K562 (cell line): ENCODE results near the gene RWDD1. TPM values are rescaled to one million over a fixed set of nuclear protein-coding genes. Genes with fewer than 3 reads are reported as not detected.
A peak's percentile ranks its signal among the peaks of the same experiment; 100 is the strongest.

Experiments used
- CHCHD3 ChIP-seq: fragments of 250-450 bp; sonication (Bioruptor Pico); IDR thresholded peaks from 2 replicates; pipeline ENCODE4 v2.1.2; 2022; ENCODE audit warnings: mild to moderate bottlenecking
- EHMT2 ChIP-seq: fragments of 450-650 bp; IDR thresholded peaks from 2 replicates; pipeline ENCODE4 v1.6.1; 2018; ENCODE audit warnings: antibody characterized with exemption
- GTF2B ChIP-seq: IDR thresholded peaks from 2 replicates; pipeline ENCODE4 v1.6.1; 2011; ENCODE audit not compliant: insufficient read length; ENCODE audit errors: extremely low read depth
- HINFP ChIP-seq: fragments of 450-650 bp; conservative IDR thresholded peaks from 2 replicates; pipeline ENCODE4 v1.6.1; 2016; ENCODE audit warnings: missing genetic modification characterization, low read depth, mild to moderate bottlenecking, control low read depth, missing compliant biosample characterization
- IRF1 ChIP-seq: sonication (generic); formaldehyde crosslinking; IDR thresholded peaks from 2 replicates; pipeline ENCODE4 v1.8.0; 2022; ENCODE audit warnings: missing genetic modification reagents, mild to moderate bottlenecking, borderline replicate concordance
- IRF9 ChIP-seq: fragments of 450-650 bp; IDR thresholded peaks from 2 replicates; pipeline ENCODE4 v1.6.1; 2016; ENCODE audit warnings: missing biosample characterization, missing genetic modification characterization
- L3MBTL2 ChIP-seq: fragments of 450-650 bp; IDR thresholded peaks from 2 replicates; pipeline ENCODE4 v1.6.1; 2016; ENCODE audit warnings: mild to moderate bottlenecking, moderate library complexity
- RBM17 ChIP-seq: fragments of 200-400 bp; formaldehyde crosslinking; IDR thresholded peaks from 2 replicates; pipeline ENCODE4 v1.6.1; 2017; ENCODE audit warnings: low read depth, mild to moderate bottlenecking, low read length, borderline replicate concordance
- RFX1 ChIP-seq: fragments of 450-650 bp; IDR thresholded peaks from 2 replicates; pipeline ENCODE4 v1.6.1; 2016; ENCODE audit warnings: mild to moderate bottlenecking, moderate library complexity
- RFX5 ChIP-seq: IDR thresholded peaks from 2 replicates; pipeline ENCODE4 v1.6.1; 2011; ENCODE audit warnings: low read depth, mild to moderate bottlenecking, improper control_type of control experiment, low read length
- SRF ChIP-seq, 2 experiments: fragments of 250-450, 450-650 bp in 1 of 2; sonication (Bioruptor Pico) in 1 of 2; sonication (generic) in 1 of 2; formaldehyde crosslinking; IDR thresholded peaks; 2 replicates each; pipeline versions ENCODE4 v1.5.0 to v1.5.1; 2020 to 2022; ENCODE audit warnings: mild to moderate bottlenecking in 1 of 2, missing genetic modification reagents in 1 of 2
- ZNF274 ChIP-seq: IDR thresholded peaks from 2 replicates; pipeline ENCODE4 v1.6.1; 2011; ENCODE audit warnings: low read depth, mild to moderate bottlenecking, low read length, moderate library complexity, borderline replicate concordance
- ZNF407 ChIP-seq: fragments of 450-650 bp; IDR thresholded peaks from 2 replicates; pipeline ENCODE4 v1.6.1; 2016; ENCODE audit warnings: low read depth
- ZNF780A ChIP-seq: fragments of 250-450 bp; sonication (Bioruptor Pico); IDR thresholded peaks from 2 replicates; pipeline ENCODE4 v1.5.0; 2021; ENCODE audit warnings: mild to moderate bottlenecking
- polyA plus RNA-seq, 8 experiments: library from polyadenylated mRNA; depleted of rRNA in 4 of 8; stranded (reverse) in 5 of 8; unstranded in 3 of 8; fragments of >200 nt; fragmentation: Nextera tagmentation in 2 of 8; fragmentation: Illumina TruSeq in 1 of 8; extraction: Ambion mirVana in 2 of 8; extraction: Trizol in 1 of 8; gene quantifications; 2 replicates each; pipeline versions ENCODE4 v1.2.1 to v1.2.3, GENCODE V29; 2011 to 2014; ENCODE audit warnings: inconsistent platforms in 1 of 8, missing spikeins in 1 of 8
- total RNA-seq, 7 experiments: library from RNA; depleted of rRNA in 6 of 7; stranded (reverse); fragments of >200 nt in 6 of 7; fragmentation: Illumina TruSeq in 2 of 7; extraction: Trizol in 2 of 7; gene quantifications; 2 replicates each; pipeline versions ENCODE4 v1.2.1 to v1.2.3, GENCODE V29; 2011 to 2021; ENCODE audit warnings: low replicate concordance in 1 of 7

The RWDD1 gene
- total and polyA plus RNA-seq, 9 of the 15 experiments (the other 6 are each of a cell fraction or from before 2014, with no cell fraction given) = 31.9 to 89.8 (median 48.7) TPM

- no peak for TF ChIP-seq HINFP (tag)
- TF ChIP-seq IRF9 (tag) = no peak
- TF ChIP-seq ZNF780A = no peak
- no peak for TF ChIP-seq ZNF274
- TF ChIP-seq RFX5 = no peak
- TF ChIP-seq GTF2B = no peak
- no peak for TF ChIP-seq ZNF407
- peak; percentile 70; the same call in 1 of the 2 replicates for TF ChIP-seq EHMT2
- no peak for TF ChIP-seq SRF (CRISPR knock-in tag; IDR thresholded peaks at IDR 0.05)
- no peak for TF ChIP-seq IRF1 (CRISPR knock-in tag)
- TF ChIP-seq RBM17 = no peak
- peak; percentile 68 for TF ChIP-seq L3MBTL2
- no peak for TF ChIP-seq RFX1
- TF ChIP-seq CHCHD3 = no peak
Measured at GRCh38 chr6:116562614-116563013, 8.7 kb upstream of the RWDD1 start (continued).
